CD4-positive, alpha-beta T cell treated with Interleukin-4 for 1 hour (primary cell): Measurements from ENCODE around the gene ABCA12.

ENCODE experiments used
- DNase-seq, 2 donors: peaks; one replicate each; pipeline ENCODE4 v3.0.0-alpha.2; 2020 to 2022

ABCA12 gene

GRCh38 chr2:215110918-215111317 lies 27.5 kb downstream of the ABCA12 start:
- no peak for DNase-seq

- DNase-seq = no peak
Measured at GRCh38 chr2:215107216-215108056, 31.0 kb downstream of the ABCA12 start.

- DNase-seq = no peak
Measured at GRCh38 chr2:215105607-215106354, 32.6 kb downstream of the ABCA12 start.

GRCh38 chr2:215104226-215104625 lies 34.2 kb downstream of the ABCA12 start:
- DNase-seq = no peak

GRCh38 chr2:215098875-215099274 lies 39.6 kb downstream of the ABCA12 start:
- no peak for DNase-seq

- no peak for DNase-seq
Measured at GRCh38 chr2:215084080-215084479, 54.3 kb downstream of the ABCA12 start.

GRCh38 chr2:215083146-215083545 lies 55.3 kb downstream of the ABCA12 start:
- no peak for DNase-seq

GRCh38 chr2:215082446-215082845 lies 56.0 kb downstream of the ABCA12 start:
- no peak for DNase-seq

- DNase-seq = no peak
Measured at GRCh38 chr2:215080545-215080944, 57.9 kb downstream of the ABCA12 start.

GRCh38 chr2:215071676-215072075 lies 66.8 kb downstream of the ABCA12 start:
- no peak for DNase-seq

GRCh38 chr2:215068399-215068798 lies 70.0 kb downstream of the ABCA12 start:
- no peak for DNase-seq

- no peak for DNase-seq
Measured at GRCh38 chr2:215066124-215066523, 72.3 kb downstream of the ABCA12 start.

- no peak for DNase-seq
Measured at GRCh38 chr2:215063526-215063925, 74.9 kb downstream of the ABCA12 start.

GRCh38 chr2:215060861-215061536 lies 77.4 kb downstream of the ABCA12 start:
- no peak for DNase-seq

GRCh38 chr2:215059724-215060123 lies 78.7 kb downstream of the ABCA12 start:
- no peak for DNase-seq

- no peak for DNase-seq
Measured at GRCh38 chr2:215055891-215056290, 82.5 kb downstream of the ABCA12 start.

- DNase-seq = no peak
Measured at GRCh38 chr2:215052810-215053209, 85.6 kb downstream of the ABCA12 start.

GRCh38 chr2:215052404-215052803 lies 86.0 kb downstream of the ABCA12 start:
- no peak for DNase-seq

- no peak for DNase-seq
Measured at GRCh38 chr2:215049341-215049740, 89.1 kb downstream of the ABCA12 start.

- DNase-seq = no peak
Measured at GRCh38 chr2:215038421-215038820, 100.0 kb downstream of the ABCA12 start.

GRCh38 chr2:215036314-215036713 lies 102.1 kb downstream of the ABCA12 start:
- DNase-seq = no peak

GRCh38 chr2:215034154-215034553 lies 104.3 kb downstream of the ABCA12 start:
- DNase-seq = no peak

GRCh38 chr2:215032153-215032552 lies 106.3 kb downstream of the ABCA12 start:
- no peak for DNase-seq

GRCh38 chr2:215031321-215031720 lies 107.1 kb downstream of the ABCA12 start:
- DNase-seq = no peak
